Activated CD8-positive, alpha-beta memory T cell treated with anti-CD3 and anti-CD28 coated beads for 48 hours (primary cell): ENCODE results near the gene TCHHL1.

Experiments used
- DNase-seq, 3 experiments: peaks; one replicate each; pipeline ENCODE4 v3.0.0-alpha.2; 2020; ENCODE audit warnings: low read depth in 2 of 3, low spot score in 2 of 3

Gene TCHHL1

DNA sequence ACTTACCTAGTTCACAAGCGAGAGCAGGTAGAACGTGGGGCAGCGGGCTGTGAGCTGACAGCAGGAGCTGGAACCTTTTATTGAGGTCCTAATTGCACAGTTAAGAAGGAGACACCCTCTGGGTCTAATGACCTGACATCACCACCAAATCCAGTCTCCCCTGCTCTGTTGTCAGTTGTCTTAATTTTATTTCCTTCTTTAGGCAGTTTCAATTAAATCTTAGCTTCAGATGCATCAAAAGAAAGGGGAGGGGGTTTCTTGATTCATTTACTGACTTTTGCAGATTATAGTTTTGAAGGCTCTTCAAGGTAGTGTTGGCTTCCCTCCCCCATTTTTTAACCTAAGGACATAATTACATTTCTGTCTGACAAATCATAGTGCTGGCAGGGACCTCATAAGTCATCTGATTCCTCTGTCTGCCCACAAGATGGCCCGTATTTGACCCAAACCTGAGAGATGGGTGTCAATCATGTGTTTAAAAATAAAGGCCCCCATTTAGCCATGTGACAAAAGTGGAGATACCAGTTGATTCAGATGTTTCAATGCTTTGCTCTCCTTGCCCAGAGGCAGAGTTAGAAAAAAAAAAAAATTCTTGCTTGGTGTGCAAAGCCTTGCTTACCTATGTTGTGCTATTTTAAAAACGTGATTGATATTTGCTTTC is at the start of gene TCHHL1:
Gene TCHHL1, minus strand, starts transcription at position 51 of the 661 bp plus-strand sequence. CDS start 921 bp downstream, outside the sequence.
- no peak for DNase-seq

DNA sequence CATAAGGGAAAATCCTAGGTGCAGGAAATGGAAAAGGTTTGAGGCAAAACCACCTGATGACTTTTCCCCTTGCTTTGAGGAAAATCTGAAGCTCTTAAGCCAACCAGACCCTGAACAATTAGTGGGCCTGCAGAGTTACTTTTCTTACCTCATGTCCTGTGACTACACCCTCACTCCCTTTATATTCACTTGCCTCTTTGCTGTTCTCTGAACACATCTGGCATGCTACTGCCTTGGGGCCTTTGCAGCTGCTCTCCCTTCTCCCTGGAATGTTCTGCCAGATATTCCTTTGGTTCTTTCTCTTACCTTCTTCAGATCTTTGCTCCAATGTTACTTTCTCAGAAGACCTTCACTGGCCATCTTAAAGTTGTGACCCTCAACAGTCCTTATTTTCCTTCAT is 48.4 kb upstream of the TCHHL1 start:
- DNase-seq: no peak

DNA sequence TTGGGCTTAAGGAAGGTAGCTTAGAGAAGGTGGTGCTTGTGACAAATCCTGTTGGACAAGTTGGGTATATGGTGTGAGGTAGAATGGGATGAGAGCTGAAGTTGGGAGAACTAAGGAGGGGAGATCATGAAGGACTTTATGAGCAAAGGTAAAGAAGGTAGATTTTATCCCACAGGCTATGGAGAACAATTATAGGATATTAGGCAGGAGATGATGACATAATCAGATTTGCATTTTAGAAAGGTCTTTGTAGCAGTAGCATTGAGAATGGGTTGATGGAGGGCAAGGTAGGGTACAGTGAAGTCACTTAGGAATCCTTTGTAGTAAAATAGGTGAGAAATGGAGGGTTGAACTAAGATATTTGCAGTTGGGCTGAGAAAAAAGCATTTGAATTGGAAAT is 41.3 kb upstream of the TCHHL1 start:
- no peak for DNase-seq

DNA sequence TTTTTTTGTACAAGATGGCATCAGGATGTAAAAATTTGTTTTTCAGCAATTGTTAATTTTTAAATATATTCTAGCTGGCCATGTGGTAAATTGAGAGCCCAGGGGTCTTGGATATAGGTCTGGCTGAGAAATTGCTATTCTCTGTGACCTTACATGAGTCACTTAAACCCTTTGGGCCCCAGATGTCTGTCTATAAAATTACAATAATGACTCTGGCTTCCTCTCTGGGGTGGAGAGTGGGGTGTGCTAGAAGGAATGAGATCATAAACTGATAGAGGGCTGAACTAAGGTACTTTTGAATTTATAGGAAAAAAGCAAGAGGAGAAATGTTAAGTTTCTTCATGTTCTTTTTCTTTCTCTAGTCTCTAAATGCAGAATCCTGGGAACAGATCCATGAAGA is 38.8 kb upstream of the TCHHL1 start:
- no peak for DNase-seq

DNA sequence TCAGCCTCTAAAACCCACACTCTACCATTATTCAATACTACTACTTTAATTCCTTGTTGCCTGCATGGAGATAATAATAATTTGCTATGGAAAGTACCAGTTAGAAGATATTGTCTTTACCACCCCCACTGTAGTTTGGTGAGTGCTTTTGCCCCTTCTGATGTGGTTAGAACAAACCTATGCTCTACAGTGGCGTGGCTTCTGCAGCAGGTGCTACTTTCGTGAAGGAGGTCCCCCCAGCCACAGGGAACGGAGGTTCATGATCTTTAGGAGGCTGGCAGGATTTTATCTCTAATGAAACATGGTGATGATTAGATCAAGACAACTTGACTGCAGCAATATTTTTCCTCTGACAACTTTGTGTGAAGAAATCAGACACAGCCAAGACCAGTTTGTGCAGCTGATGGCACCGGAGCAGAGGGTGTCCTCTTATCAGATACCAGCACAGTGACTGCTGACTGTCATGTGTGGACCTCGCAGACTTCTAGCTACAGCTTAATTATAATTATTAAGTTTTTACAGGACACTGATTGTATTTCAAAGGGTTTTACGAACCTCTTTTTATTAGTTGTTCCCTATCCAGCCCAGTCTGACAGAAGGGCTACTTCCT is 37.1 kb upstream of the TCHHL1 start:
- DNase-seq: no peak

DNA sequence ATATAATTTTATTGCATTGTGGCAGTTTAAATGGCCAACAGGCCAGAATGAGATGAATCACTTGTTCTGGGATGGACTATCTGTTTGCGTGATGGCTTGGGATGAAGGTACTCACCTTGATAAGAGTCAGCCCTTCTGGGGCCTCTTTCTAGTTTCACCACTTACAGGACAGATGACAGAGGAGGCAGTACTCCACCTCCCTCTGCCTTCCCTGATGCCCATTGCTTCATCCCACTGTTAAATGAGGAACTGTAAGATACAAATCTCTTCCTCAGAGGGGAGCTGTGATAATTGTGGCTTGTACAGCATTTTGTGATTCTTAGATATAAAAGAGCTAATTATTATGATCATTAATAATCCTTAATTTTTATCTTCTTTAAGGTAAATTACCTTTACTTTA is 30.1 kb upstream of the TCHHL1 start:
- DNase-seq: no peak

DNA sequence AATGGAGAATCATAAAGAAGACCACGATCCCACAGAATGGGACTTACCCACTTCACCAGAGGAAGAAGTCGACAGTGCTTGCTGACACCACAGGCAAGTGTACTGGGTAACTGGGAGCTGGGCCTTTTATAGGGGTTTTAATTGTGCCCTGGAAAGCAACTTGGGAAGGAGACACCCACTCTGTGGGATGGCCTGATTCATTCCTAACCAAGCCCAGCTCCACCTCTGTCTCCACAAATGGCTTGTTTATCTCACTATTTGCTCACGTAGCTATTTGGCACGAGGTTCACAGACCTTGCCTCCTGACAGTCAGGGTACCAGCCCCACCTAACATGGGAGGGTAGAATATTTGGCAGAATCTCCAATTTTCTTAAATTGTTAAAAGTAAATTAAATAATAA is 26.5 kb upstream of the TCHHL1 start, which contains the start of gene TCHH:
Gene TCHH, minus strand, starts transcription at position 101 of the 400 bp plus-strand sequence. CDS start 1,364 bp downstream, outside the sequence.
- DNase-seq: no peak

DNA sequence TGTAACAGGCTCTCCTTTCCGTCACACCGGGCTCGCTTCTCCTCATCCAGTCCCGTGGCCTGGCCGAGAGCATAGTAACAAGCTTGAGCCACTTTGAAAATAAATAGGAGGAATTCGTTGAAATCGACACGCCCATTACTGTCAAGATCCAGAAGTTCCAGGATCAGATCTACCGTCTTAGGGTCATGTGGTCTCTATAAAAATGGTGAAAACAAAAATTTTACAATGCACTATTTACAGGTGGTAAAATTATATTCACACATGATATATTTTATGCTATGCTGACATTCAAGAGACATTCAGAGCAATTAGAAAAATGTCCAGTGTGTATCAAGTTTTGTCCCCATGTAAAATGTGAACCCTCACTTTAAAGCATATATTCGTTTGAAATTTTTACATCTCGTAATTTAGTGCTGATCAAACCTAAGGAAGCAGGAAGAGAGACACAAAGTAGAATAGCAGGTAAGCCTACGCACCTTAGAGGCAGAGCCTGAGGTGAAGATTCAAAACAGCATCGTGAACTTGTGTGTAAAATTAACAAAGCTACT is 24.1 kb upstream of the TCHHL1 start:
- no peak for DNase-seq

DNA sequence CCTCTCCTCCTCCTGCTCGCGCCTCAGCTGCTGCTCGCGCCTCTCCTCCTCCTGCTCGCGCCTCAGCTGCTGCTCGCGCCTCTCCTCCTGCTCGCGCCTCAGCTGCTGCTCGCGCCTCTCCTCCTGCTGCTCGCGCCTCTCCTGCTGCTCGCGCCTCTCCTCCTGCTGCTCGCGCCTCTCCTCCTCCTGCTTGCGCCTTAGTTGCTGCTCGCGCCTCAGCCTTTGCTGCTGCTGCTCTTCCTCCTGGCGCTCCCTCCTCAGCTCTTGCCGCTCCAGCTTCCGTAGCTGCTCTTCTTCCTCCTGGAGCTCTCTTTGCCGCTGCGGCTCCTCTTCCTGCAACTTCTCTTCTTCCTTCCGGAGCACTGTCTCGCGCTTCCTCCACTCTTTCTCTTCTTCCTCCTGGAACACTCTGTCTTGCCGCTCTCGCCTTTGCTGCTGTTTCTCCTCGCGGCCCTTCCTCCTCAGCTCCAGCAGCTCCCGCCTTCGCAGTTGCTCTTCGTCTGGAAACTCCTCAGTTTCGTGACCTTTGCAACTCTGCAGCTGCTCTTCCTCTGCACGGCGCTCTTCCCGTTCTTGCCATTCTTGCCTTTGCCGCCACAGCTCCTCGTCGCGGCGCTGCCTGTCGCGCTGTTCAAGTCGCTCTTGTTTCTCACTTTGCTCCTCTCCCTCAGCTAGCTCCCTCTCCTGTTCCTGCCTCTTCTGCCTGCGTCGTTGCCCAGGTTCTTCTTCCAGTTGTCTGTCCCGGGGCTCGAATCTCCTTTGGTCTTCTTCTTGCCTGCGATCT is 23.4 kb upstream of the TCHHL1 start:
- no peak for DNase-seq

DNA sequence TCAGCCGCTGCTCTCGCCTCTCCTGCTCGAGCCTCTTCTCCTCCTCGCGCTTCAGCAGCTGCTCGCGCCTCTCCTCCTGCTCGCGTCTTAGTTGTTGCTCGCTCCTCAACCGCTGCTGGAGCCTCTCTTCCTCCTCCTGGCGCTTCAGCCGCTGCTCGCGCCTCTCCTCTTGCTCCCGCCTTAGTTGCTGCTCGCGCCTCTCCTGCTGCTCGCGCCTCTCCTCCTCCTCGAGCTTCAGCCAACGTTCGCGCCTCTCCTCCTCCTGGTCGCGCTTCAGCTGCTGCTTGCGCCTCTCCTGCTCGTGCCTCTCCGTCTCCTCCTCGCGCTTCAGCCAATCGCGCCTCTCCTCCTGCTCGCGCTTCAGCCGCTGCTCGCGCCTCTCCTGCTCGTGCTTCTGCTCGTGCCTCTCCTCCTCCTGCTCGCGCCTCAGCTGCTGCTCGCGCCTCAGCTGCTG is 22.7 kb upstream of the TCHHL1 start:
- peak in 1 of 3 experiments; percentile 12 for DNase-seq

DNA sequence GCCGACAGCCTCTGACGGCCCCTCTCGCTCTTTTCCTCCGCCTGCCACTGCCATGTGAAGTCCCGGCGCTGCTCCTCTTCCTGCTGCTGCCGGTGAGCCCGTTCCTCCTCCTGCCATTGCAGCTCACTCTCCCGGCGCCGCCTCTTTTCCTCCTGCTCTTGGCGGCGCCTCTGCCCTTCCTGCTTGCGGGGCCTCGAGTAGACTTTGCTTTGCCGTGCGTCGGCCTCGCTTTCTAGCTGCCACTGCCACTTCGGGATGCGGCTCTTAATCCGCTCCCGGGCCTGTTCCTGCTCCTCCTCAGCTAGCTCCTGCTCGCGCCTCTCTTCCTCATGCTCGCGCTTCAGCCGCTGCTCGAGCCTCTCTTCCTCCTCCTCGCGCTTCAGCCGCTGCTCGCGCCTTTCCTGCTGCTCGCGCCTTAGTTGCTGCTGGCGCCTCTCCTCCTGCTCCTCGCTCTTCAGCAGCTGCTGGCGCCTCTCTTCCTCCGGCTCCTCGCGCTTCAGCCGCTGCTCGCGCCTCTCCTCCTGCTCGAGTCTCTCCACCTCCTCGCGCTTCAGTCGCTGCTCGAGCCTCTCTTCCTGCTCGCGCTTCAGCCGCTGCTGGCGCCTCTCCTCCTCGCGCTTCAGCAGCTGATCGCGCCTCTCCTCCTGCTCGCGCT is 22.1 kb upstream of the TCHHL1 start:
- DNase-seq: peak in 1 of 3 experiments; percentile 12

DNA sequence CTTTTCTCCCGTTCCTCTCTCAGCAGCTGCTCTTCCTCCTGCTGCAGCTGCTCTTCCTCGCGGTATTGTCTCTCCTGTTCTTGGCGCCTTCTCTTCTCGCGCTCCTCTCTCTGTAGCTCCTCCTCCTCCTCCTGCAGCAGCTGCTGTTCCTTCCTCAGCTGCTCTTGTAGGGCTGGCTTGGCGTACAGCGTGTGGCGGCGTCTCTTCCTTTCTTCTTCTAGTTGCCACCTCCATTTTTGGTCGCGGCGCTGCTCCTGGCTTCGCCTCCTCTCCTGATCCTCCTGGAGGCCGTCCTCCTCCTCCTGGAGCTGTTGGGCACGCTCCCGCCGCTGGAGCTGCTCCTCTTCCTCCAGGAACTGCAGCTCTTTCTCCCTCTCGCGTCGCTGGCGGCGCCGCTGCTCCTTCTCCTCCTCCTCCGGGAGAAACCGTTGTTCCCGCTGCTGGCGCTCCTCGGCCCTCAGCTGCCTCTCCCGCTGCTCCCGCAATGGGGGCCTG is 21.5 kb upstream of the TCHHL1 start:
- DNase-seq: no peak

DNA sequence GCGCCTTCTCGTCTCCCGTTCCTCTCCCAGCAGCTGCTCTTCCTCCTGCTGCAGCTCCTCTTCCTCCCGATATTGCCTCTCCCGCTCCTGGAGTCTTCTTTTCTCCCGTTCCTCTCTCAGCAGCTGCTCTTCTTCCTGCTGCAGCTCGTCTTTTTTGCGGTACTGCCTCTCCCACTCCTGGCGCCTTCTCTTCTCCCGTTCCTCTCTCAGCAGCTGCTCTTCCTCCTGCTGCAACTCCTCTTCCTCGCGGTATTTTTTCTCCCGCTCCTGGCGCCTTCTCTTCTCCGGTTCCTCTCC is 21.1 kb upstream of the TCHHL1 start:
- DNase-seq: no peak

DNA sequence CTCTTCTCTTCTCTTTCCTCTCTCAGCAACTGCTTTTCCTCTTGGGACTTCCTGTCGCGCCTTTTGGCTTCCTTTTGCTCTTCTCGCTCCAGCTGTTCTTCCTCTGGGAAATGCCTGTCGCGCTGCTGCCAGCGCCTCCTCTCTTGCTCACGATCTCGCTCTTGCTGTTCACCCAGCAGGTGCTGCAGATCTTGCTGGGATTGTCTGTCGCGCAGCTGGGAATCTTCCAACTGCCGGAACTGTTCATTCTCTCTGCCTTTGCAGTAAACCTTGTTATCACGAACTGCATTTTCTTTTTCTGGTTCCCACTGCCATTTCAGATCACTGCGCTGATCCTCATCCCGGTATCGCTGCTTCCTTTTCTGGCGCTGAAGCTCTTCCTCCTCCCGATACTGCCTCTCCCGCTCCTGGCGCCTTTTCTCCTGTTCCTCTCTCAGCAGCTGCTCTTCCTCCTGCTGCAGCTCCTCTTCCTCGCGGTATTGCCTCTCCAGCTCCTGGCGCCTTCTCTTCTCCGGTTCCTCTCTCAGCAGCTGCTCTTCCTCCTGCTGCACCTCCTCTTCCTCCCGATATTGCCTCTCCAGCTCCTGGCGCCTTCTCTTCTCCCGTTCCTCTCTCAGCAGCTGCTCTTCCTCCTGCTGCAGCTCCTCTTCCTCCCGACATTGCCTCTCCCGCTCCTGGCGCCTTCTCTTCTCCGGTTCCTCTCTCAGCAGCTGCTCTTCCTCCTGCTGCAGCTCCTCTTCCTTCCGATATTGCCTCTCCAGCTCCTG is 20.6 kb upstream of the TCHHL1 start:
- no peak for DNase-seq

DNA sequence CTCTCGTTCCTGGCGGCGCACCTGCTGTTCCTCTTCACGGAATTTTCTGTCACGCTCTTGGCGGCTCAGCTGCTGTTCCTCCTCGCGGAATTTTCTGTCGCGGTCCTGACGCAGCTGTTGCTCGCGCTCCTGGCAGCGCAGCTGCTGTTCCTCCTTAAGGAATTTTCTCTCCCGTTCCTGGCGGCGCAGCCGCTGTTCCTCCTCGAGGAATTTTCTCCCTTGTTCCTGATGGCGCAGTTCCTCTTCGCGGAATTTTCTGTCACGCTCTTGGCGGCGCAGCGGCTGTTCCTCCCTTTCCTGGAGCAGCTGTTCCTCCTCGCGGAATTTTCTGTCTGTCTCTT is 20.0 kb upstream of the TCHHL1 start:
- no peak for DNase-seq

DNA sequence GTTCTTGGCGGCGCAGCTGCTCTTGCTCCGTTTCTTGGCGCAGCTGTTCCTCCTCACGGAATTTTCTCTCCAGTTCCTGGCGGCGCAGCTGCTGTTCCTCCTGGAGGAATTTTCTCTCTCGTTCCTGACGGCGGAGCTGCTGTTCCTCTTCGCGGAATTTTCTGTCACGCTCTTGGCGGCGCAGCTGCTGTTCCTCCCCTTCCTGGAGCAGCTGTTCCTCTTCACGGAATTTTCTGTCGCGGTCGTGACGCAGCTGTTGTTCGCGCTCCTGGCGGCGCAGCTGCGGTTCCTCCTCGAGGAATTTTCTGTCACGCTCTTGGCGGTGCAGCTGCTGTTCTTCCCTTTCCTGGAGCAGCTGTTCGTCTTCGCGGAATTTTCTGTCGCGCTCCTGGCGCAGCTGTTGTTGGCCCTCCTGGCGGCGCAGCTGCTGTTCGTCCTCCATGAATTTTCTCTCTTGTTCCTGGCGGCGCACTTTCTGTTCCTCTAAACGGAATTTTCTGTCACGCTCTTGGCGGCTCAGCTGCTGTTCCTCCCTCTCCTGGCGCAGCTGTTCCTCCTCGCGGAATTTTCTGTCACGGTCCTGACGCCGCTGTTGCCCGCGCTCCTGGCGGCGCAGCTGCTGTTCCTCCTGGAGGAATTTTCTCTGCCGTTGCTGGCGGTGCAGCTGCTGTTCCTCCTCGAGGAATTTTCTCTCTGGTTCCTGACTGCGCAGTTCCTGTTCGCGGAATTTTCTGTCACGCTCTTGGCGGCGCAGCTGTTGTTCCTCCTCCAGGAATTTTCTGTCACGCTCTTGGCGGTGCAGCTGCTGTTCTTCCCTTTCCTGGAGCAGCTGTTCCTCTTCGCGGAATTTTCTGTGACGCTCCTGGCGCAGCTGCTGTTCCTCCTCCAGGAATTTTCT is 19.4 kb upstream of the TCHHL1 start:
- no peak for DNase-seq

DNA sequence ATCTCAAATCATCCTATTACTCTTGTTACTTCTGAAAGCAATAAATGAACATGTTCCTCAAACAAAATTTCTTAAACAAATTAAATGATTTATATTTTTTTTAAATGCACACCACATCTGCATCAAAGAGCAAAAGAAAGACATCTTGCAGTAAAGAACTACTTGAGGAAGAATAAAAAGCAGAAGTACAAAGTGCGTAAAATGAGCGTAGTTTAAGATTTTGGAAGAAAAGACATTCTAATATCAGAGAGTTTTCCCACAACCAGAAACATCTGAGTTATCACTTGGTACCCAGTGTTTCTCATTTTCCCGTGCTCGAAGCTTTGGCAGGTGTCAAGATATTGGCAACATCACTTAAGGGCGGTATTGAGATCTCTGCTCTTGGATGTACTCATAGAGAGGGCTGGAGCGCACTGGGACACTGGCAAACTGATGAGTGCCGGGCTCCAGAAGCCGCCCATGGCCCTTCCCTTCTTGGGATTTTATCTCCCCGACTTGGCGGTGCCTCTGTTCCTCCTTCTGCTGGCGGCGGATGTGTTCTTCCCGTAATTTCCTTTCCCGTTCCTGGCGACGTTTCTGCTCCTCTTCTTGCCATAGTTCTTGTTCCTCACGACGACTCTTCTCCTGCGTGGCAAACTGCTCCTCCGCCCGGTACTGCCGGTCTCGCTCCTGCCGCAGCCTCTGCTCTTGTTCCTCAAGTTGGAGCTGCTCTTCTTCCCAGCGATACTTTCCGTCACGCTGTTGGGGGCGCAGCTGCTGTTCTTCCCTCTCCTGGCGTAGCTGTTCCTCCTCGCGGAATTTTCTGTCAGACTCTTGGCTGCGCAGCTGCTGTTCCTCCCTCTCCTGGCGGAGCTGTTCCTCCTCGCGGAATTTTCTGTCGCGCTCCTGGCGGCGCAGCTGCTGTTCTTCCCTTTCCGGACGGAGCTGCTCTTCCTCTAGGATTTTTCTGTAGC is 18.4 kb upstream of the TCHHL1 start:
- no peak for DNase-seq

DNA sequence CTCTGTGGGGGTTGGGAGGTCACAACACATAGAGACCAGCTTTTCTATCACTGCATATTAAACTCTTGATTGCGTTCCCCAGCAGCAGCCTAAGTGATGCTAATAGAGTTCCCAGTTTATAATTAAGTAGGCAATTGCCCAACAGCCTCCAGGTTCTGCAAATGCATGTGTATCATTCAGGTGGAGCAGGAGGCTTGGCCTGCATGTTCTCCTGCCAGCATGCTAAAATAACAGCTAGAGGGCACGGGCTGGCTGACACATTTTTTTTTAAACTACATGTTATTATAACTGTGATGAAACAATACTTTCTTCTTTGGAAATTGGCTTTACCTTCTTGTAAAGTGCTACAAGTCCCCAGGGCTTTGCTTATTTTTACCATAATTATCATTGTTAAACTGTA is 16.0 kb upstream of the TCHHL1 start:
- DNase-seq: no peak

DNA sequence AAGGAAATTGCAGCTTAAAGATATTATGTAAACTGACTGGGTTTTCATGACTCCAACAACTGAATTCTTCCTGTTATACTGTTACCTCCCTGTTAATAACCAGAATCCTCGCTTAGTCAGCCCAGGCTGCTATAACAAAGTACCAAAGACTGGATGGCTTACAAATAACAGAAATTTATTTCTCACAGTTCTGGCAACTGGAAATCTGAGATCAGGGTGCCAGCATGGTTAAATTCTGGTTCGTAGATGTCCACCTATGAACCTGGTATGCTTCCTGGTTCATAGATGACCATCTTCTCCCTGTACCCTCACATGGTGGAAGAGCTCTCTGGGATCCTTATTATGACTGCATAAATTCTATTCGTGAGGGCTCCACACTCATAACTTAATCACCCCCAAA is 8.1 kb upstream of the TCHHL1 start:
- no peak for DNase-seq
